Caco-2 (cell line): ENCODE measurements around the gene ZNF593. TPM values are rescaled to one million over a fixed set of nuclear protein-coding genes. Genes with fewer than 3 reads are reported as not detected.

Experiments
- BruUV-seq: library from RNA; stranded (reverse); fragments of 400-500 nt; replicated peaks from 2 replicates; lab custom pipeline; 2021; lab: Mats Ljungman, UMichigan
- CTCF ChIA-PET: fragments of 300-600 bp; sonication (Branson Sonifier 250); formaldehyde crosslinking; loops from one replicate; lab custom pipeline; 2022; ENCODE audit warnings: antibody characterized with exemption; lab: Charles Lee
- POLR2A ChIA-PET: fragments of 300-600 bp; sonication (Branson Sonifier 250); formaldehyde crosslinking; loops from one replicate; lab custom pipeline; 2022; ENCODE audit warnings: antibody characterized with exemption; lab: Charles Lee
- DNase-seq, 2 experiments: peaks; one replicate each; pipeline versions ENCODE4 v3.0.0 to v3.0.0-alpha.2; 2020 to 2022
- H3K27me3 ChIP-seq: replicated peaks from 2 replicates; pipeline ENCODE4 v1.6.0; 2011; ENCODE audit warnings: low read length; ENCODE audit not compliant: control insufficient read depth, insufficient read depth
- H3K36me3 ChIP-seq: 2 replicates; pipeline ENCODE4 v1.5.1; 2011; ENCODE audit warnings: low read length; ENCODE audit not compliant: control insufficient read depth, insufficient read depth
- H3K4me1 ChIP-seq: fragments of 250-450 bp; sonication (Bioruptor Pico); 2 replicates; pipeline ENCODE4 v1.5.1; 2020; ENCODE audit warnings: mild to moderate bottlenecking
- H3K4me3 ChIP-seq: 2 replicates; pipeline ENCODE4 v1.5.1; 2011; ENCODE audit warnings: low read depth, mild to moderate bottlenecking, control low read depth, low read length
- H3K9me3 ChIP-seq: fragments of 250-450 bp; sonication (Bioruptor Pico); 2 replicates; pipeline ENCODE4 v1.5.1; 2020; ENCODE audit warnings: mild to moderate bottlenecking, moderate library complexity
- H3K27ac Mint-ChIP-seq: one replicate; pipeline ENCODE4 v1.8.0; 2022; ENCODE audit warnings: mixed read lengths; ENCODE audit not compliant: unreplicated experiment
- H3K27me3 Mint-ChIP-seq: one replicate; pipeline ENCODE4 v1.8.0; 2022; ENCODE audit warnings: mixed read lengths; ENCODE audit not compliant: insufficient read depth, unreplicated experiment
- H3K36me3 Mint-ChIP-seq: one replicate; pipeline ENCODE4 v1.8.0; 2022; ENCODE audit warnings: mild to moderate bottlenecking, mixed read lengths; ENCODE audit not compliant: insufficient read depth, unreplicated experiment
- H3K4me1 Mint-ChIP-seq: one replicate; pipeline ENCODE4 v1.8.0; 2022; ENCODE audit warnings: low read depth, mixed read lengths; ENCODE audit not compliant: unreplicated experiment
- H3K4me3 Mint-ChIP-seq: one replicate; pipeline ENCODE4 v1.8.0; 2022; ENCODE audit warnings: mild to moderate bottlenecking, moderate library complexity, mixed read lengths; ENCODE audit not compliant: unreplicated experiment
- H3K9me3 Mint-ChIP-seq: one replicate; pipeline ENCODE4 v1.8.0; 2022; ENCODE audit warnings: mixed read lengths; ENCODE audit not compliant: unreplicated experiment
- intact Hi-C: fragments of 100-400 bp; cut with micrococcal nuclease; formaldehyde crosslinking; loops from one replicate; pipeline ENCODE4 v1.10.0; 2022; ENCODE audit not compliant: unreplicated experiment
- total RNA-seq: library from RNA; stranded (reverse); gene quantifications from 2 replicates; pipeline ENCODE4 v1.2.3, GENCODE V29; 2022
- TF ChIP-seq, protein P1 (sequence below), 2 experiments: fragments of 200-600 bp in 1 of 2; IDR thresholded peaks; 1 replicate in 1 of 2; 2 replicates in 1 of 2; pipeline versions ENCODE4 v1.5.1 to v1.8.0; 2011 to 2022; ENCODE audit warnings: antibody characterized with exemption in 1 of 2, control low read depth in 1 of 2, inconsistent platforms in 1 of 2, low read depth in 1 of 2, low read length in 1 of 2, mild to moderate bottlenecking in 1 of 2, moderate library complexity in 1 of 2; ENCODE audit not compliant: insufficient read depth in 1 of 2, severe bottlenecking in 1 of 2, unreplicated experiment in 1 of 2

Gene ZNF593
- total RNA-seq, 1 experiment from 2014 or later = 50.0 TPM

DNA sequence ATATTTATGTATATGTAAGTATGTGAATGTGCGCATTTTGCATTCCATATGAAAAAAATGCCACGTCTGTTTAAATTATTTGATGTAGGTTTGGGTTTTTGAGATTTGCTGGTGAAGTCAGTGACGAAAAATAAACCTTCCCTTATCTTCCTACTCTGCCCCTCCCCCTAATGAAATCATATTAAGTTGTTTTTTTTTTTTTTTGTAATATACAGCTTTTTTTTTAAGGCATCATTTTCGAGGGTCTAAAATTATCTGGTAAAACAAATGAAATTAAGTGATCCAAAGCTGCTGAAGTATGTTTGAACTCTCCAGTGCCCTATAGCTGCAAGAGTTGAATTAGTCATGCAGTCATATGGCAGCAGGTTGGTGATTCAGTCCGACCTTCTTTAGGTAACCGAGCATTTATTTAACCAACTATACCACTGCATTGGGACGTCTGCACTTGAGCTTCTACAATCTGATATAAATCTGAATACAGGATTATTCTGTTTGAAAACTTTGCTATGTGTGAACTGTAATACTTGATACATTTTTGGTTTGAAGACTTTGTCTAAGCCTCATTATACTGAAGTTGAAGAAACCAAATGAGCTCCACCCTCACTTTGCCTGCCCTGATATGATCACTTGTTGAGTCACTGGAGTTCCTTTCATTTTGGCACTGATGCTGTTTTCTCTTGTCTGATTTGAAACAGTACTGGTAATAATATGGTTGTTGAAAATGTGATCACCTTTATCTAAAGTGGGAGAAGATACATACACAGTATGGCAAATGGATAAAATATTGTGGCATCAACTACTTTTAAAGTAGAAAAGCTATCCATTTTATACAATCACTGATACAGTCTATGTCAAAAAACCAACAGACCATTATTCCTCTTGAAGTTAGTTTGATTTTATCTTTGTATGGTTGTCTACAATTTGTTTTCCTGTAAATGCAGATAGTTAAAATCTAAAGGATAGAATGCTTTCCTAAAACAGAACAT, 46.4 kb upstream of the ZNF593 start:
- H3K4me3 Mint-ChIP-seq = no peak overlapping the region
- Histone ChIP-seq H3K9me3 (no peaks in the 10 kb centered on the region), H3K4me3 (no peak overlapping the region), H3K36me3 (no peaks in the 10 kb centered on the region), H3K4me1 (peaks cover 9% of the 10 kb centered on the region; the same call in 1 of the 2 replicates), H3K27me3 (no peaks in the 10 kb centered on the region)
- intact Hi-C loops = no loop called here
- H3K27ac Mint-ChIP-seq = no peak overlapping the region
- POLR2A ChIA-PET = no interaction called here
- DNase-seq = no peak
- BruUV-seq = no TSS peak
- H3K9me3 Mint-ChIP-seq = no peaks in the 10 kb centered on the region
- CTCF ChIA-PET = interaction anchor here (1.1 kb wide), 1 partner anchor 22 kb away, joined by 7 read pairs; no protein-coding TSS in a partner anchor
- H3K4me1 Mint-ChIP-seq = no peaks in the 10 kb centered on the region
- TF ChIP-seq, protein P1, sequence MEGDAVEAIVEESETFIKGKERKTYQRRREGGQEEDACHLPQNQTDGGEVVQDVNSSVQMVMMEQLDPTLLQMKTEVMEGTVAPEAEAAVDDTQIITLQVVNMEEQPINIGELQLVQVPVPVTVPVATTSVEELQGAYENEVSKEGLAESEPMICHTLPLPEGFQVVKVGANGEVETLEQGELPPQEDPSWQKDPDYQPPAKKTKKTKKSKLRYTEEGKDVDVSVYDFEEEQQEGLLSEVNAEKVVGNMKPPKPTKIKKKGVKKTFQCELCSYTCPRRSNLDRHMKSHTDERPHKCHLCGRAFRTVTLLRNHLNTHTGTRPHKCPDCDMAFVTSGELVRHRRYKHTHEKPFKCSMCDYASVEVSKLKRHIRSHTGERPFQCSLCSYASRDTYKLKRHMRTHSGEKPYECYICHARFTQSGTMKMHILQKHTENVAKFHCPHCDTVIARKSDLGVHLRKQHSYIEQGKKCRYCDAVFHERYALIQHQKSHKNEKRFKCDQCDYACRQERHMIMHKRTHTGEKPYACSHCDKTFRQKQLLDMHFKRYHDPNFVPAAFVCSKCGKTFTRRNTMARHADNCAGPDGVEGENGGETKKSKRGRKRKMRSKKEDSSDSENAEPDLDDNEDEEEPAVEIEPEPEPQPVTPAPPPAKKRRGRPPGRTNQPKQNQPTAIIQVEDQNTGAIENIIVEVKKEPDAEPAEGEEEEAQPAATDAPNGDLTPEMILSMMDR (IDR thresholded peaks at IDR 0.05; ENCODE audit: insufficient read depth in 1 of 2, low read depth in 1 of 2, low read length in 1 of 2, severe bottlenecking in 1 of 2, unreplicated experiment in 1 of 2) = no peak
- H3K27me3 Mint-ChIP-seq = no peaks in the 10 kb centered on the region
- H3K36me3 Mint-ChIP-seq = no peaks in the 10 kb centered on the region

DNA sequence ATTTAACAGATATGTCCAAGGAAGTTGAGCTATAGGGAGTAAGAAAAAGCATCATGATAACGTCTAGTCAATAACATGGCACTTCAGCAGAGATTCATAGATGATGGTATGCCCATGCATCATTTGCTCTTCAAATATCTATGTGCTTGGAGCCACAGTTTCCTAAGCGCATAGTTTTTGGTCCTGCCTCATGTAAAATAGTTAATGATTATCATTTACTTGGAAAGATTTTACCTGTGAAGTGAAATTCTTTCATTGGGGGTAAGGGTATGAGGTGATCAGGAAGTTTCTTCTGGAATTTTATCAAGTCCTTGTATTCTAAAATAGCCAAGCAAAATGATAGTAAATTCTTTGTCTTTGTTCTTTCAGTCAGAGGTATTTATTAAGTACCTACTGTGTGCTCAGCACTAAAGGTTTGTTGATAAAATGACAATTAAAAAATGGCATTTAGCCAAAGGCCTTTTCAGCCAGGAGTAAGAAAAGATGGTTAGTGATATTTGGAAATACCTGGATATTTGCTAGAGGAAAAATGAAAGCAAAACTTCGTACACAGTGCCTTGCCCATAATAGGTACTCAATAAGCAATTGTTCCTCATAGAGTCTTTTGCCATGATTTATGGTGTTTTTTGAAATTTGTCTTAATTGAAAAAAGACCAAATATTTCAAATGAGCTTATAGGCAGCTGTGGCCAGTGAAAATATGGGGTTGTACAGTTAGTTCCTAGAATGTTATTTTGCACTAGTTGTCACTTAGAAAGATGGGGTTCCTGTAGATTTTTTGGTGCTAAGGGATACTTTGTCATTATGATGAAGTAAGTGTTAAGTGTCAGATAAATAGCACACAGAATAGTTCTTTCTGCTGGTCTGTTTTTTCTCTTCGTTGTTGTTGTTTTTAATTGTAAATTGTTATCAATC, 45.0 kb upstream of the ZNF593 start:
- no peaks in the 10 kb centered on the region for H3K4me1 Mint-ChIP-seq
- TF ChIP-seq, protein P1 (IDR thresholded peaks at IDR 0.05; ENCODE audit: insufficient read depth in 1 of 2, low read depth in 1 of 2, low read length in 1 of 2, severe bottlenecking in 1 of 2, unreplicated experiment in 1 of 2) = no peak
- no peaks in the 10 kb centered on the region for H3K36me3 ChIP-seq
- CTCF ChIA-PET = no interaction called here
- POLR2A ChIA-PET = no interaction called here
- H3K4me3 Mint-ChIP-seq = no peak overlapping the region
- no peaks in the 10 kb centered on the region for H3K36me3 Mint-ChIP-seq
- H3K4me1 ChIP-seq = peaks cover 9% of the 10 kb centered on the region; the same call in 1 of the 2 replicates
- no peak overlapping the region for H3K4me3 ChIP-seq
- H3K9me3 ChIP-seq = no peaks in the 10 kb centered on the region
- intact Hi-C loops = no loop called here
- no peaks in the 10 kb centered on the region for H3K27me3 ChIP-seq
- H3K9me3 Mint-ChIP-seq = no peaks in the 10 kb centered on the region
- no peak for DNase-seq
- no TSS peak for BruUV-seq
- H3K27ac Mint-ChIP-seq = no peak overlapping the region
- no peaks in the 10 kb centered on the region for H3K27me3 Mint-ChIP-seq

DNA sequence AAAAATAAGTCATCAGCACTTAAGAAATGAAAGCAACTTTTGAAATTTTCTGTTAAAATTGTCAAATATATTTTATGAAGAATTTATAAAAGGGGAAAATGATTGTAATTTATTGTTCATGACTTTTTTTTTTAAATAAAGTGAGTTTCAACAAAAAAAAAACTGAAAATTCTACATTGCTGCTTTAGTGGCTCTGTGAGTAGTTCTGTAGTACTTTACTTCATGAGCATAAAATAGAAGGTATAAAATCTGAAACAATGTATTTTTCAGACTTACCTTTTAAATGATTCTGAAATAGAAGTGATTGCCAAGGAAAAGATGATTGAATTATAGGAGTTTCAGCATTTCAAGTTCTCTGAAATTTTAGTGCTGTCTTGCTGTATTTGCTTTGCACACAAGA, 44.3 kb upstream of the ZNF593 start:
- intact Hi-C loops = no loop called here
- no peak for DNase-seq
- no peaks in the 10 kb centered on the region for H3K9me3 Mint-ChIP-seq
- BruUV-seq = no TSS peak
- no peaks in the 10 kb centered on the region for H3K27me3 Mint-ChIP-seq
- POLR2A ChIA-PET = no interaction called here
- no peaks in the 10 kb centered on the region for H3K36me3 Mint-ChIP-seq
- CTCF ChIA-PET = no interaction called here
- TF ChIP-seq, protein P1 (IDR thresholded peaks at IDR 0.05; ENCODE audit: insufficient read depth in 1 of 2, low read depth in 1 of 2, low read length in 1 of 2, severe bottlenecking in 1 of 2, unreplicated experiment in 1 of 2) = no peak
- no peaks in the 10 kb centered on the region for H3K4me1 Mint-ChIP-seq
- no peaks in the 10 kb centered on the region for H3K36me3 ChIP-seq
- H3K27me3 ChIP-seq = no peaks in the 10 kb centered on the region
- no peaks in the 10 kb centered on the region for H3K9me3 ChIP-seq
- H3K4me3 Mint-ChIP-seq = no peak overlapping the region
- no peak overlapping the region for H3K27ac Mint-ChIP-seq
- H3K4me3 ChIP-seq = no peak overlapping the region
- H3K4me1 ChIP-seq = peaks cover 9% of the 10 kb centered on the region; the same call in 1 of the 2 replicates
